OCI-LY3 (cell line): ENCODE measurements around the gene PIK3CB.
"Not testable (repeated sequence)": the region's sequence is repeated elsewhere in the genome, so short reads cannot be mapped to it uniquely, and the experiment has no call there.

ENCODE experiments used
- H2AFZ ChIP-seq: fragments of 200-600, 300-600 bp; shearing (Covaris generic); 2 replicates; pipeline ENCODE4 v1.6.0; 2014; ENCODE audit warnings: antibody characterized with exemption, low read depth, low read length
- H3K27ac ChIP-seq: fragments of 200-600, 300-600 bp; sonication (generic); 2 replicates; pipeline ENCODE4 v1.5.1; 2014; ENCODE audit warnings: mild to moderate bottlenecking, low read length, moderate library complexity, mixed read lengths
- H3K27me3 ChIP-seq: fragments of 200-600, 300-600 bp; sonication (generic); 2 replicates; pipeline ENCODE4 v1.6.1; 2014; ENCODE audit warnings: low read depth, low read length, mixed read lengths
- H3K36me3 ChIP-seq: fragments of 200-600, 300-600 bp; sonication (generic); replicated peaks from 2 replicates; pipeline ENCODE3; 2014; ENCODE audit warnings: low read depth, low read length, mixed read lengths
- H3K4me1 ChIP-seq: fragments of 300-600, 200-600 bp; sonication (generic); 2 replicates; pipeline ENCODE4 v1.6.1; 2014; ENCODE audit warnings: low read length, mixed read lengths
- H3K4me2 ChIP-seq: fragments of 200-600, 300-600 bp; sonication (generic); 2 replicates; pipeline ENCODE4 v1.6.1; 2014; ENCODE audit warnings: low read length, mixed read lengths
- H3K4me3 ChIP-seq: fragments of 300-600, 200-600 bp; sonication (generic); 2 replicates; pipeline ENCODE4 v1.5.1; 2014; ENCODE audit warnings: antibody characterized with exemption, mild to moderate bottlenecking, low read length, moderate library complexity
- H3K79me2 ChIP-seq: fragments of 300-600, 200-600 bp; shearing (Covaris generic); 2 replicates; pipeline ENCODE4 v1.6.1; 2014; ENCODE audit warnings: mild to moderate bottlenecking, low read length, mixed read lengths
- H3K9ac ChIP-seq: fragments of 300-600, 200-600 bp; shearing (Covaris generic); 2 replicates; pipeline ENCODE4 v1.6.0; 2014; ENCODE audit warnings: mild to moderate bottlenecking, low read length, moderate library complexity
- H3K9me3 ChIP-seq: fragments of 200-600, 300-600 bp; shearing (Covaris generic); 2 replicates; pipeline ENCODE4 v1.6.1; 2014; ENCODE audit warnings: low read length, mixed read lengths; ENCODE audit not compliant: insufficient read depth
- H4K20me1 ChIP-seq: fragments of 200-600, 300-600 bp; sonication (generic); 2 replicates; pipeline ENCODE4 v1.6.1; 2016; ENCODE audit warnings: low read length, mixed read lengths; ENCODE audit not compliant: insufficient read depth
- EZH2phosphoT487 ChIP-seq: fragments of 200-600 bp; shearing (Covaris generic); IDR thresholded peaks from 2 replicates; pipeline ENCODE4 v1.6.1; 2018; ENCODE audit warnings: antibody characterized with exemption, mixed run types, low read depth
- TF ChIP-seq, protein P1 (sequence below): fragments of 200-600, 300-600 bp; sonication (generic); IDR thresholded peaks from 2 replicates; pipeline ENCODE4 v1.5.1; 2014; ENCODE audit warnings: antibody characterized with exemption, low read length, low read depth

PIK3CB gene

GRCh38 chr3:138681463-138682220 lies 153.1 kb downstream of the PIK3CB start:
- no peak overlapping the region for H3K4me2 ChIP-seq
- peaks cover 2% of the 10 kb centered on the region for H3K36me3 ChIP-seq
- no peaks in the 10 kb centered on the region for H4K20me1 ChIP-seq
- no peaks in the 10 kb centered on the region for H3K27me3 ChIP-seq
- no peaks in the 10 kb centered on the region for H3K79me2 ChIP-seq
- no peak overlapping the region for H3K4me3 ChIP-seq
- no peak overlapping the region for H3K9ac ChIP-seq
- no peaks in the 10 kb centered on the region for H3K9me3 ChIP-seq
- no peak for TF ChIP-seq EZH2phosphoT487
- TF ChIP-seq, protein P1, sequence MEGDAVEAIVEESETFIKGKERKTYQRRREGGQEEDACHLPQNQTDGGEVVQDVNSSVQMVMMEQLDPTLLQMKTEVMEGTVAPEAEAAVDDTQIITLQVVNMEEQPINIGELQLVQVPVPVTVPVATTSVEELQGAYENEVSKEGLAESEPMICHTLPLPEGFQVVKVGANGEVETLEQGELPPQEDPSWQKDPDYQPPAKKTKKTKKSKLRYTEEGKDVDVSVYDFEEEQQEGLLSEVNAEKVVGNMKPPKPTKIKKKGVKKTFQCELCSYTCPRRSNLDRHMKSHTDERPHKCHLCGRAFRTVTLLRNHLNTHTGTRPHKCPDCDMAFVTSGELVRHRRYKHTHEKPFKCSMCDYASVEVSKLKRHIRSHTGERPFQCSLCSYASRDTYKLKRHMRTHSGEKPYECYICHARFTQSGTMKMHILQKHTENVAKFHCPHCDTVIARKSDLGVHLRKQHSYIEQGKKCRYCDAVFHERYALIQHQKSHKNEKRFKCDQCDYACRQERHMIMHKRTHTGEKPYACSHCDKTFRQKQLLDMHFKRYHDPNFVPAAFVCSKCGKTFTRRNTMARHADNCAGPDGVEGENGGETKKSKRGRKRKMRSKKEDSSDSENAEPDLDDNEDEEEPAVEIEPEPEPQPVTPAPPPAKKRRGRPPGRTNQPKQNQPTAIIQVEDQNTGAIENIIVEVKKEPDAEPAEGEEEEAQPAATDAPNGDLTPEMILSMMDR = no peak
- H3K27ac ChIP-seq = no peak overlapping the region
- no peak overlapping the region for H2AFZ ChIP-seq
- peaks cover 7% of the 10 kb centered on the region for H3K4me1 ChIP-seq

- H3K27me3 ChIP-seq, H3K79me2 ChIP-seq, H3K4me3 ChIP-seq, H3K36me3 ChIP-seq, H3K9ac ChIP-seq, H3K4me2 ChIP-seq, H4K20me1 ChIP-seq, H3K4me1 ChIP-seq, H2AFZ ChIP-seq, H3K27ac ChIP-seq, H3K9me3 ChIP-seq: not testable (repeated sequence)
Observed at GRCh38 chr3:138680974-138681373, 153.8 kb downstream of the PIK3CB start.

DNA sequence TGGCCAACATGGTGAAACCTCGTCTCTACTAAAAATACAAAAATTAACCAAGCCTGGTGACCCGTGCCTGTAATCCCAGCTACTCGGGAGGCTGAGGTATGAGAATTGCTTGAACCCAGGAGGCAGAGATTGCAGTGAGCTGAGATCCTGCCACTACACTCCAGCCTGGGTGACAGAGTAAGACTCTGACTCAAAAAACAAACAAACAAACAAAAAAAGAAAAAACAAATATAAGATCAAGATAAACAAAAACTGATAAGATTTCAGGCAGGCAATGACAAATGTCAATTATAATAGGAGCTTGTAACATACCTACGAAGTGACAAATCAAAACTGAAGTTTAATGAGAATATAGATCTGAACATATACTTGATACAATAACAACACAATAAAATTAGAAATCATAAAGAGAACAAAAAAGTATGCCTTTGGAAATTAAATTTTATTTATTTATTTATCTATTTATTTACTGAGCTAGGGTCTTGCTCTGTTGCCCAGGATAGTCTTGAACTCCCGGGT lies 155.8 kb downstream of the PIK3CB start:
- Histone ChIP-seq H3K27me3 (no peaks in the 10 kb centered on the region), H3K27ac (no peak overlapping the region), H3K4me2 (no peak overlapping the region), H3K9ac (no peak overlapping the region), H3K4me3 (no peak overlapping the region), H4K20me1 (no peaks in the 10 kb centered on the region), H3K79me2 (no peaks in the 10 kb centered on the region), H3K4me1 (no peaks in the 10 kb centered on the region), H2AFZ (no peak overlapping the region), H3K9me3 (0 out of 2 replicates have a peak, but pooled peaks cover 3% of the 10 kb centered on the region), H3K36me3 (peaks cover 28% of the 10 kb centered on the region)
- TF ChIP-seq EZH2phosphoT487 = no peak
- TF ChIP-seq, protein P1 = no peak

- Histone ChIP-seq H3K27ac (no peak overlapping the region), H3K9ac (no peak overlapping the region), H3K9me3 (0 out of 2 replicates have a peak, but pooled peaks cover 3% of the 10 kb centered on the region), H4K20me1 (no peaks in the 10 kb centered on the region), H3K4me1 (no peaks in the 10 kb centered on the region), H3K36me3 (peaks cover 28% of the 10 kb centered on the region), H3K4me3 (no peak overlapping the region), H3K79me2 (no peaks in the 10 kb centered on the region), H3K27me3 (no peaks in the 10 kb centered on the region), H3K4me2 (no peak overlapping the region), H2AFZ (no peak overlapping the region)
- TF ChIP-seq, protein P1 = no peak
- TF ChIP-seq EZH2phosphoT487 = no peak
Observed at GRCh38 chr3:138678086-138678485, 156.6 kb downstream of the PIK3CB start.
